Measurements from ENCODE around the gene TLR9.

Gene TLR9

GRCh38 chr3:52217409-52217805 lies 8.0 kb downstream of the TLR9 start:
- DNase-seq (ENCODE audit: low read depth, low spot score), result no peak

GRCh38 chr3:52216585-52217408 lies 8.6 kb downstream of the TLR9 start:
- peak; percentile 83 for DNase-seq (ENCODE audit: low read depth, low spot score)

GRCh38 chr3:52215351-52215750 lies 10.1 kb downstream of the TLR9 start:
- DNase-seq (ENCODE audit: low read depth, low spot score), result no peak

- DNase-seq (ENCODE audit: low read depth, low spot score), result no peak
These were observed 11.5 kb downstream of the TLR9 start for GRCh38 chr3:52213901-52214300.

- no peak for DNase-seq (ENCODE audit: low read depth, low spot score)
These were observed 12.4 kb downstream of the TLR9 start for GRCh38 chr3:52213005-52213404.

- DNase-seq (ENCODE audit: low read depth, low spot score), result no peak
These were observed 14.1 kb downstream of the TLR9 start for GRCh38 chr3:52211268-52211891.

- no peak for DNase-seq (ENCODE audit: low read depth, low spot score)
These were observed 14.8 kb downstream of the TLR9 start for GRCh38 chr3:52210550-52211046.

- DNase-seq (ENCODE audit: low read depth, low spot score), result no peak
These were observed 15.4 kb downstream of the TLR9 start for GRCh38 chr3:52210037-52210436.

- no peak for DNase-seq (ENCODE audit: low read depth, low spot score)
These were observed 16.9 kb downstream of the TLR9 start for GRCh38 chr3:52208556-52208955.

GRCh38 chr3:52205727-52206372 lies 19.6 kb downstream of the TLR9 start:
- DNase-seq (ENCODE audit: low read depth, low spot score), result peak; percentile 91

GRCh38 chr3:52204337-52205073 lies 20.9 kb downstream of the TLR9 start:
- DNase-seq (ENCODE audit: low read depth, low spot score), result no peak

- no peak for DNase-seq (ENCODE audit: low read depth, low spot score)
These were observed 21.7 kb downstream of the TLR9 start for GRCh38 chr3:52203701-52204100.

GRCh38 chr3:52202384-52203077 lies 22.9 kb downstream of the TLR9 start:
- DNase-seq (ENCODE audit: low read depth, low spot score), result no peak

- no peak for DNase-seq (ENCODE audit: low read depth, low spot score)
These were observed 24.3 kb downstream of the TLR9 start for GRCh38 chr3:52200981-52201679.

GRCh38 chr3:52198643-52199608 lies 26.5 kb downstream of the TLR9 start:
- DNase-seq (ENCODE audit: low read depth, low spot score), result no peak

GRCh38 chr3:52197842-52198625 lies 27.4 kb downstream of the TLR9 start, which contains the start of gene ALAS1:
TSS of gene ALAS1 (plus strand) at chr3:52198160. CDS start at chr3:52199242, 1,082 bp downstream.
- DNase-seq (ENCODE audit: low read depth, low spot score), result peak; percentile 97

- DNase-seq (ENCODE audit: low read depth, low spot score), result no peak
These were observed 28.0 kb downstream of the TLR9 start for GRCh38 chr3:52197499-52197841.

- no peak for DNase-seq (ENCODE audit: low read depth, low spot score)
These were observed 28.5 kb downstream of the TLR9 start for GRCh38 chr3:52196977-52197376.

Data from astrocyte of the hippocampus (primary cell).